ENCODE data around the gene DYNC2H1. TPM values are rescaled to one million over a fixed set of nuclear protein-coding genes. Genes with fewer than 3 reads are reported as not detected.
A peak's percentile ranks its signal among the peaks of the same experiment; 100 is the strongest.
"Not testable (repeated sequence)": the region's sequence is repeated elsewhere in the genome, so short reads cannot be mapped to it uniquely, and the experiment has no call there.

DYNC2H1 gene
- total RNA-seq, 1 experiment from 2014 or later = 7.7 TPM

- DNase-seq (ENCODE audit: low spot score) = no peak
Observed at GRCh38 chr11:103367650-103368049, 258.4 kb downstream of the DYNC2H1 start.

GRCh38 chr11:103368145-103368544, 258.9 kb downstream of the DYNC2H1 start:
- DNase-seq (ENCODE audit: low spot score) = no peak

- DNase-seq (ENCODE audit: low spot score) = no peak
Observed at GRCh38 chr11:103370076-103370475, 260.9 kb downstream of the DYNC2H1 start.

GRCh38 chr11:103372906-103373305, 263.7 kb downstream of the DYNC2H1 start:
- DNase-seq (ENCODE audit: low spot score) = no peak

GRCh38 chr11:103374227-103374626, 265.0 kb downstream of the DYNC2H1 start:
- not testable (repeated sequence) for DNase-seq (ENCODE audit: low spot score)

- no peak for DNase-seq (ENCODE audit: low spot score)
Observed at GRCh38 chr11:103378931-103379330, 269.7 kb downstream of the DYNC2H1 start.

GRCh38 chr11:103380031-103380430, 270.8 kb downstream of the DYNC2H1 start:
- no peak for DNase-seq (ENCODE audit: low spot score)

- DNase-seq (ENCODE audit: low spot score) = no peak
Observed at GRCh38 chr11:103384652-103385051, 275.4 kb downstream of the DYNC2H1 start.

- peak; percentile 55 for DNase-seq (ENCODE audit: low spot score)
Observed at GRCh38 chr11:103395612-103396011, 286.4 kb downstream of the DYNC2H1 start.

- DNase-seq (ENCODE audit: low spot score) = no peak
Observed at GRCh38 chr11:103396237-103396636, 287.0 kb downstream of the DYNC2H1 start.

GRCh38 chr11:103397369-103397768, 288.1 kb downstream of the DYNC2H1 start:
- DNase-seq (ENCODE audit: low spot score) = no peak

- DNase-seq (ENCODE audit: low spot score) = no peak
Observed at GRCh38 chr11:103398829-103399228, 289.6 kb downstream of the DYNC2H1 start.

- DNase-seq (ENCODE audit: low spot score) = no peak
Observed at GRCh38 chr11:103406357-103406756, 297.1 kb downstream of the DYNC2H1 start.

- no peak for DNase-seq (ENCODE audit: low spot score)
Observed at GRCh38 chr11:103407641-103408040, 298.4 kb downstream of the DYNC2H1 start.

- no peak for DNase-seq (ENCODE audit: low spot score)
Observed at GRCh38 chr11:103413266-103413888, 304.2 kb downstream of the DYNC2H1 start.

- DNase-seq (ENCODE audit: low spot score) = no peak
Observed at GRCh38 chr11:103418014-103418413, 308.8 kb downstream of the DYNC2H1 start.

GRCh38 chr11:103420593-103420992, 311.4 kb downstream of the DYNC2H1 start:
- DNase-seq (ENCODE audit: low spot score) = no peak

- peak; percentile 52 for DNase-seq (ENCODE audit: low spot score)
Observed at GRCh38 chr11:103433386-103434072, 324.3 kb downstream of the DYNC2H1 start.

- DNase-seq (ENCODE audit: low spot score) = peak; percentile 11
Observed at GRCh38 chr11:103434073-103434411, 324.8 kb downstream of the DYNC2H1 start.

- no peak for DNase-seq (ENCODE audit: low spot score)
Observed at GRCh38 chr11:103436131-103436770, 327.0 kb downstream of the DYNC2H1 start.

GRCh38 chr11:103441021-103441420, 331.8 kb downstream of the DYNC2H1 start:
- no peak for DNase-seq (ENCODE audit: low spot score)

- no peak for DNase-seq (ENCODE audit: low spot score)
Observed at GRCh38 chr11:103448966-103449365, 339.7 kb downstream of the DYNC2H1 start.

- DNase-seq (ENCODE audit: low spot score) = no peak
Observed at GRCh38 chr11:103450241-103450640, 341.0 kb downstream of the DYNC2H1 start.
